HepG2 (cell line): ENCODE results near the gene RBM26. TPM values are rescaled to one million over a fixed set of nuclear protein-coding genes. Genes with fewer than 3 reads are reported as not detected.
A peak's percentile ranks its signal among the peaks of the same experiment; 100 is the strongest.

Experiments
- CREB1 ChIP-seq, 2 experiments: fragments of 450-650 bp in 1 of 2; IDR thresholded peaks; 2 replicates each; pipeline ENCODE4 v1.6.1; 2016 to 2017; ENCODE audit warnings: control low read depth in 1 of 2, mild to moderate bottlenecking in 1 of 2, missing compliant biosample characterization in 1 of 2, missing genetic modification characterization in 1 of 2
- FOXA1 ChIP-seq, 2 experiments: fragments of 450-650 bp in 1 of 2; sonication (generic) in 1 of 2; formaldehyde crosslinking in 1 of 2; IDR thresholded peaks; 2 replicates each; pipeline versions ENCODE4 v1.4.0 to v1.6.1; 2016 to 2020; ENCODE audit warnings: missing genetic modification reagents in 1 of 2
- FOXP1 ChIP-seq, 2 experiments: fragments of 450-650 bp in 1 of 2; IDR thresholded peaks; 2 replicates each; pipeline ENCODE4 v1.6.1; 2017 to 2018; ENCODE audit warnings: antibody characterized with exemption in 1 of 2
- HDAC2 ChIP-seq: sonication (generic); formaldehyde crosslinking; IDR thresholded peaks from 2 replicates; pipeline ENCODE4 v1.4.0; 2020; ENCODE audit warnings: missing genetic modification reagents
- HMGA1 ChIP-seq: sonication (generic); formaldehyde crosslinking; conservative IDR thresholded peaks from 2 replicates; pipeline ENCODE4 v1.4.0; 2020; ENCODE audit warnings: missing genetic modification reagents
- KAT7 ChIP-seq: IDR thresholded peaks from 2 replicates; pipeline ENCODE4 v1.6.1; 2018; ENCODE audit warnings: borderline replicate concordance, missing compliant biosample characterization
- NCOR1 ChIP-seq: fragments of 200-600 bp; sonication (generic); IDR thresholded peaks from 2 replicates; pipeline ENCODE4 v1.7.0; 2017; ENCODE audit warnings: antibody characterized with exemption, low read length, borderline replicate concordance
- NR2F6 ChIP-seq, 2 experiments: IDR thresholded peaks; 2 replicates each; pipeline ENCODE4 v1.6.1; 2016; ENCODE audit warnings: antibody characterized with exemption in 1 of 2, mild to moderate bottlenecking in 1 of 2
- RARA ChIP-seq: IDR thresholded peaks from 2 replicates; pipeline ENCODE4 v1.6.1; 2016; ENCODE audit warnings: missing genetic modification reagents, missing compliant biosample characterization
- RNF2 ChIP-seq: fragments of 450-650 bp; conservative IDR thresholded peaks from 2 replicates; pipeline ENCODE4 v1.6.1; 2016; ENCODE audit warnings: low read depth
- TBX3 ChIP-seq: fragments of 450-650 bp; IDR thresholded peaks from 2 replicates; pipeline ENCODE4 v1.6.1; 2017; ENCODE audit warnings: antibody characterized with exemption, mild to moderate bottlenecking, inconsistent platforms, borderline replicate concordance
- TGIF2 ChIP-seq: IDR thresholded peaks from 2 replicates; pipeline ENCODE4 v1.6.1; 2016; ENCODE audit warnings: control low read depth, missing compliant biosample characterization
- ZBTB10 ChIP-seq: sonication (generic); formaldehyde crosslinking; IDR thresholded peaks from 2 replicates; pipeline ENCODE4 v1.4.0; 2020; ENCODE audit warnings: missing genetic modification reagents, borderline replicate concordance
- ZBTB43 ChIP-seq: sonication (generic); formaldehyde crosslinking; conservative IDR thresholded peaks from 2 replicates; pipeline ENCODE4 v1.4.0; 2020; ENCODE audit warnings: missing genetic modification reagents
- ZNF180 ChIP-seq: sonication (generic); formaldehyde crosslinking; IDR thresholded peaks from 2 replicates; pipeline ENCODE4 v1.4.0; 2020; ENCODE audit warnings: low read depth, missing genetic modification reagents, borderline replicate concordance
- ZNF280B ChIP-seq: sonication (generic); formaldehyde crosslinking; IDR thresholded peaks from 2 replicates; pipeline ENCODE4 v1.5.0; 2020; ENCODE audit warnings: missing genetic modification reagents, mild to moderate bottlenecking, borderline replicate concordance
- ZNF446 ChIP-seq: sonication (generic); formaldehyde crosslinking; IDR thresholded peaks from 2 replicates; pipeline ENCODE4 v1.5.0; 2020; ENCODE audit warnings: mild to moderate bottlenecking, missing genetic modification reagents
- ZNF577 ChIP-seq: sonication (generic); formaldehyde crosslinking; IDR thresholded peaks from 2 replicates; pipeline ENCODE4 v1.4.0; 2020; ENCODE audit warnings: mild to moderate bottlenecking, low read depth, missing genetic modification reagents, borderline replicate concordance
- polyA plus RNA-seq, 8 experiments: library from polyadenylated mRNA; depleted of rRNA in 3 of 8; stranded (reverse) in 7 of 8; unstranded in 1 of 8; fragments of >200 nt; fragmentation: Illumina TruSeq in 4 of 8; extraction: Trizol in 4 of 8; gene quantifications; 2 replicates each; pipeline versions ENCODE4 v1.2.1 to v1.2.3, GENCODE V29; 2011 to 2016; ENCODE audit warnings: low read depth in 4 of 8, missing spikeins in 1 of 8, mixed read lengths in 1 of 8; ENCODE audit not compliant: insufficient read depth in 1 of 8
- total RNA-seq, 5 experiments: library from RNA; depleted of rRNA; stranded (reverse); fragments of >200 nt; fragmentation: Illumina TruSeq; extraction: Trizol; gene quantifications; 2 replicates each; pipeline ENCODE4 v1.2.3, GENCODE V29; 2016; ENCODE audit warnings: low read depth in 1 of 5
- TF ChIP-seq, protein P1 (sequence below): sonication (generic); formaldehyde crosslinking; IDR thresholded peaks from 2 replicates; pipeline ENCODE4 v1.5.1; 2020; ENCODE audit warnings: mild to moderate bottlenecking, missing genetic modification reagents, moderate library complexity
- TF ChIP-seq, protein P2 (sequence below): sonication (generic); formaldehyde crosslinking; IDR thresholded peaks from 2 replicates; pipeline ENCODE4 v1.4.0; 2020; ENCODE audit warnings: missing genetic modification reagents
- TF ChIP-seq, protein P3 (sequence below): sonication (generic); formaldehyde crosslinking; IDR thresholded peaks from 2 replicates; pipeline ENCODE4 v1.4.0; 2020; ENCODE audit warnings: mild to moderate bottlenecking, missing genetic modification reagents

RBM26 gene
- total and polyA plus RNA-seq, 2 of the 13 experiments (the other 11 are each of a cell fraction or from before 2014, with no cell fraction given), result 19.4 to 34.4 TPM

DNA sequence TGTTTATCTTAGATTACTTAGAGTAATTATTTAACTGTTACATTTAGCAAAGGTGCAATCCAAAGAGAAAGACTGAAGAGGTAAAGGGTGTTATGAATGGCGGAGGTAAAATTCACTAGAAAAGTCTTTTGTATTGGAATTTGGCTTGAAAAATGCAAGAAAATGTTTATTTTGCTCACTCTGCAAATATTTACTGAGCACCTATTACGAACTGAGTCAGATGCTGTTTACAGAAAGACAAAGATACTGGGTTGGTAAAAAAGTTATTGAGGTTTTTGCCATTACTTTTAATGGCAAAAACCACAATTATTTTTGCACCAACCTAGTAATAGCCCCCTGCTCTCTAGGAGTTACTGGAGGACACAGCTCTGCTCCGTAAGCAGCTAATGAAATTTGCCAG lies 135.2 kb downstream of the RBM26 start (continued):
- TF ChIP-seq ZBTB43 (CRISPR knock-in tag) (peak; percentile 75; the same call in 1 of the 2 replicates), NR2F6 (IDR thresholded peaks at IDR 0.05) (no peak), NR2F6 (CRISPR knock-in tag; IDR thresholded peaks at IDR 0.05) (no peak), RNF2 (no peak), TBX3 (0 out of 2 replicates have a peak, but pooled peaks have one; percentile 32), CREB1 (IDR thresholded peaks at IDR 0.05) (no peak), CREB1 (CRISPR knock-in tag; IDR thresholded peaks at IDR 0.05) (peak; percentile 13; the same call in 1 of the 2 replicates), ZNF280B (CRISPR knock-in tag) (no peak), TGIF2 (CRISPR knock-in tag) (no peak), ZNF577 (no peak), ZNF446 (CRISPR knock-in tag) (no peak), ZNF180 (CRISPR knock-in tag) (no peak), ZBTB10 (CRISPR knock-in tag) (no peak), NCOR1 (no peak), FOXA1 (IDR thresholded peaks at IDR 0.05) (no peak), FOXA1 (CRISPR knock-in tag; IDR thresholded peaks at IDR 0.05) (0 out of 2 replicates have a peak, but pooled peaks have one; percentile 11), HMGA1 (CRISPR knock-in tag) (no peak), RARA (CRISPR knock-in tag) (peak; percentile 36; the same call in 1 of the 2 replicates), FOXP1 (IDR thresholded peaks at IDR 0.05) (no peak), FOXP1 (CRISPR knock-in tag; IDR thresholded peaks at IDR 0.05) (peak; percentile 22; the same call in 1 of the 2 replicates), HDAC2 (CRISPR knock-in tag) (no peak), KAT7 (no peak)
- TF ChIP-seq, protein P1, sequence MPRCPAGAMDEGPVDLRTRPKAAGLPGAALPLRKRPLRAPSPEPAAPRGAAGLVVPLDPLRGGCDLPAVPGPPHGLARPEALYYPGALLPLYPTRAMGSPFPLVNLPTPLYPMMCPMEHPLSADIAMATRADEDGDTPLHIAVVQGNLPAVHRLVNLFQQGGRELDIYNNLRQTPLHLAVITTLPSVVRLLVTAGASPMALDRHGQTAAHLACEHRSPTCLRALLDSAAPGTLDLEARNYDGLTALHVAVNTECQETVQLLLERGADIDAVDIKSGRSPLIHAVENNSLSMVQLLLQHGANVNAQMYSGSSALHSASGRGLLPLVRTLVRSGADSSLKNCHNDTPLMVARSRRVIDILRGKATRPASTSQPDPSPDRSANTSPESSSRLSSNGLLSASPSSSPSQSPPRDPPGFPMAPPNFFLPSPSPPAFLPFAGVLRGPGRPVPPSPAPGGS (CRISPR knock-in tag), result no peak
- TF ChIP-seq, protein P2, sequence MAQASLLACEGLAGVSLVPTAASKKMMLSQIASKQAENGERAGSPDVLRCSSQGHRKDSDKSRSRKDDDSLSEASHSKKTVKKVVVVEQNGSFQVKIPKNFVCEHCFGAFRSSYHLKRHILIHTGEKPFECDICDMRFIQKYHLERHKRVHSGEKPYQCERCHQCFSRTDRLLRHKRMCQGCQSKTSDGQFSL (CRISPR knock-in tag), result no peak
- TF ChIP-seq, protein P3, sequence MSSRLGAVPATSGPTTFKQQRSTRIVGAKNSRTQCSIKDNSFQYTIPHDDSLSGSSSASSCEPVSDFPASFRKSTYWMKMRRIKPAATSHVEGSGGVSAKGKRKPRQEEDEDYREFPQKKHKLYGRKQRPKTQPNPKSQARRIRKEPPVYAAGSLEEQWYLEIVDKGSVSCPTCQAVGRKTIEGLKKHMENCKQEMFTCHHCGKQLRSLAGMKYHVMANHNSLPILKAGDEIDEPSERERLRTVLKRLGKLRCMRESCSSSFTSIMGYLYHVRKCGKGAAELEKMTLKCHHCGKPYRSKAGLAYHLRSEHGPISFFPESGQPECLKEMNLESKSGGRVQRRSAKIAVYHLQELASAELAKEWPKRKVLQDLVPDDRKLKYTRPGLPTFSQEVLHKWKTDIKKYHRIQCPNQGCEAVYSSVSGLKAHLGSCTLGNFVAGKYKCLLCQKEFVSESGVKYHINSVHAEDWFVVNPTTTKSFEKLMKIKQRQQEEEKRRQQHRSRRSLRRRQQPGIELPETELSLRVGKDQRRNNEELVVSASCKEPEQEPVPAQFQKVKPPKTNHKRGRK (CRISPR knock-in tag), result no peak
